ENCODE measurements around the gene MMP17. TPM values are rescaled to one million over a fixed set of nuclear protein-coding genes. Genes with fewer than 3 reads are reported as not detected.
"Not testable (repeated sequence)": the region's sequence is repeated elsewhere in the genome, so short reads cannot be mapped to it uniquely, and the experiment has no call there.

MMP17 gene
- total RNA-seq, 1 donor from 2014 or later: 16.8 TPM

- no peaks in the 10 kb centered on the region for H3K4me1 ChIP-seq
- no peak overlapping the region for H3K4me3 ChIP-seq
- intact Hi-C loops (cut with DNase I): no loop called here
- H3K9me3 ChIP-seq: no peaks in the 10 kb centered on the region
- TF ChIP-seq, protein P1, sequence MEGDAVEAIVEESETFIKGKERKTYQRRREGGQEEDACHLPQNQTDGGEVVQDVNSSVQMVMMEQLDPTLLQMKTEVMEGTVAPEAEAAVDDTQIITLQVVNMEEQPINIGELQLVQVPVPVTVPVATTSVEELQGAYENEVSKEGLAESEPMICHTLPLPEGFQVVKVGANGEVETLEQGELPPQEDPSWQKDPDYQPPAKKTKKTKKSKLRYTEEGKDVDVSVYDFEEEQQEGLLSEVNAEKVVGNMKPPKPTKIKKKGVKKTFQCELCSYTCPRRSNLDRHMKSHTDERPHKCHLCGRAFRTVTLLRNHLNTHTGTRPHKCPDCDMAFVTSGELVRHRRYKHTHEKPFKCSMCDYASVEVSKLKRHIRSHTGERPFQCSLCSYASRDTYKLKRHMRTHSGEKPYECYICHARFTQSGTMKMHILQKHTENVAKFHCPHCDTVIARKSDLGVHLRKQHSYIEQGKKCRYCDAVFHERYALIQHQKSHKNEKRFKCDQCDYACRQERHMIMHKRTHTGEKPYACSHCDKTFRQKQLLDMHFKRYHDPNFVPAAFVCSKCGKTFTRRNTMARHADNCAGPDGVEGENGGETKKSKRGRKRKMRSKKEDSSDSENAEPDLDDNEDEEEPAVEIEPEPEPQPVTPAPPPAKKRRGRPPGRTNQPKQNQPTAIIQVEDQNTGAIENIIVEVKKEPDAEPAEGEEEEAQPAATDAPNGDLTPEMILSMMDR (IDR thresholded peaks at IDR 0.05): no peak
- H3K36me3 ChIP-seq: no peaks in the 10 kb centered on the region
- no peaks in the 10 kb centered on the region for H3K27me3 ChIP-seq
- DNase-seq (ENCODE audit: low spot score in 2 of 2): no peak
- no peak overlapping the region for H3K27ac ChIP-seq
These were observed 39.9 kb downstream of the MMP17 start for GRCh38 chr12:131867891-131868675.

DNA sequence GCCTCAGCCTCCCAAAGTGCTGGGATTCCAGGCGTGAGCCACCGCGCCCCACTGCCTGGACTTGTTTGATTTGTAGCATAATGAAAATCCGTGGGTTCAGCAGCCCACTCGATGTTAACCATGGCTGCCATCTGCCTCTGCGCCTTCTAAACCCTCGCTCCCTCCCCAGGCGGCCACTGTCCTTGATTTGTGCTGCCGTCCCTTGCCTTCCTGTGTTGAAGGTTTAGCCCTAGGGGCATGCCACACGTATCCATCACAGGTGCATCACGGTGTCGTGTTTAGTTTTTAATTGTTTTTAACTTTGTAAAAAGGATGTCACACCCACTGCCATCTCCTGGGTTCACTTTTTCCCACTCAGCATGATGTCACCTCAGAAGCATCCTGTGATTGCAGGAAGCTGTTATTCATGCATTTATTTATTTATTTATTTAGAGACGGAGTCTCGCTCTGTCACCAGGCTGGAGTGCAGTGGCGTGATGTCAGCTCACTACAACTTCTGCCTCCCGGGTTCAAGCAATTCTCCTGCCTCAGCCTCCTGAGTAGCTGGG lies 41.8 kb downstream of the MMP17 start:
- Histone ChIP-seq H3K4me3 (no peak overlapping the region), H3K4me1 (no peaks in the 10 kb centered on the region), H3K27ac (no peak overlapping the region), H3K9me3 (no peaks in the 10 kb centered on the region), H3K27me3 (no peaks in the 10 kb centered on the region), H3K36me3 (no peaks in the 10 kb centered on the region)
- intact Hi-C loops (cut with DNase I): no loop called here
- TF ChIP-seq, protein P1 (IDR thresholded peaks at IDR 0.05): no peak
- no peak for DNase-seq (ENCODE audit: low spot score in 2 of 2)

DNA sequence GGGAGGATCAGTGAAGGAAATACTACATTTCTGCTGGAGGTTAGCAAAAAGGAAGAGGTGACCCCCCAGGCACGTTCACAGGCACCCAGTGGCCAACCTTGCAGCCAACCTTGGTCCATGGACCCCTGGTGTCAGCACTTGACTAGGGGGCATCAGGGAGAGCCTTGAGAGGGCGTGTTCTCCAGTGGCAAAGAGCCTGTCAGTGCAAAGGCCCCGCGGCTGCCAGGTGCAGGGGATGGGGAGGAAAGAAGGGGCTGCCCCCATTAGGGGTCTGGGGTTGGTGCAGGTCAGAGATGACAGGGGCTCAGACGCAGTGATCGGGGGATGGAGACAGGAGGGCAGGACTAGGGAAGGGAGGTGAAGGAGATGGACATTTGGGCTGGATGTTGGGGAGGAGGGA lies 43.5 kb downstream of the MMP17 start:
- intact Hi-C loops (cut with DNase I): no loop called here
- TF ChIP-seq, protein P1 (IDR thresholded peaks at IDR 0.05): no peak

DNA sequence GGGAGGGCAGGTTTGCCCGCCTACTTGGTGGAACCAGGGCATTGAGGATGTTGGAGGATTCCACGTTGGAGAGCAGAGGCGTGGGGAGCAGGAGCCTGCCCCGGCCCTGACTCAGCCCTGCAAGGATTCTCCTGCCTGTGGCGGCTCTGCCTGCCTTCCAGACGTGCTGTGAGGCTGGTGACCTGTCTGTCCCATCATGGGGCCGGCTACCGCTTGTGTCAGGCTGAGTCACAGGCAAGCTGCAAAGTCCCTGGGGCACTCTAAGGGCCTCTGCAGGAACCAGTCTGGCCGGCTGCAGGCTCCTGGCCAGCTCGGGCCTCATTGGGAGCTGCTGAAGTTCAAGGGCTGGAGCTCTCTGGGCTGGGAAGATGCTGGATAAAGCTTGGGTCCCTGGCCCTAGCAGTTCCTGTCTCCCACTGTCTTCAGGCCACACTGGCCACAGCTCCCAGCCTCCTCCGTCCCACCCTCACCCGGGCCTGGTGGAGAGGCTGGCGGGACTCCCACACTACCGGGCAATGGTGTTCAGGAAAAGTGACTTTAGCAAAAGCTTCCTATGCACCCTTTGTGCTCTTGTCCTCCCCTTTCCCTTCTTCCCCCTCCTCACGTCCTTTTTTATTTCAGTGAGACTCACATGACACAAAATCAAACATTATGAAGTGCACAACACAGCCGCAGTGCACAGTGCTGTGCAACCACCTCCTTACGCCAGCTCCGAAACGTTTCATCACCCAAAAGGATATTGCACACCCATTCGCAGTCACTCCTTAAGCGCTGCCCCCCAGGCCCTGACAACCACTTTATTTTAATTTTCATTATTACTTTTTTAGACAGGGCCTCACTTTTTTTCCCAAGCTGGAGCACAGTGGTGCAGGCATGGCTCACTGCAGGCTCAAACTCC lies 44.2 kb downstream of the MMP17 start:
- Histone ChIP-seq H3K27me3 (no peaks in the 10 kb centered on the region), H3K9me3 (no peaks in the 10 kb centered on the region), H3K4me1 (no peaks in the 10 kb centered on the region), H3K36me3 (no peaks in the 10 kb centered on the region), H3K27ac (no peak overlapping the region), H3K4me3 (no peak overlapping the region)
- TF ChIP-seq, protein P1 (IDR thresholded peaks at IDR 0.05): no peak
- intact Hi-C loops (cut with DNase I): no loop called here
- DNase-seq (ENCODE audit: low spot score in 2 of 2): no peak

More for the DNA sequence above, 43.5 kb downstream of the MMP17 start:
- Histone ChIP-seq H3K27me3 (no peaks in the 10 kb centered on the region), H3K27ac (no peak overlapping the region), H3K4me1 (no peaks in the 10 kb centered on the region), H3K4me3 (no peak overlapping the region), H3K9me3 (no peaks in the 10 kb centered on the region), H3K36me3 (no peaks in the 10 kb centered on the region)
- DNase-seq (ENCODE audit: low spot score in 2 of 2): no peak

DNA sequence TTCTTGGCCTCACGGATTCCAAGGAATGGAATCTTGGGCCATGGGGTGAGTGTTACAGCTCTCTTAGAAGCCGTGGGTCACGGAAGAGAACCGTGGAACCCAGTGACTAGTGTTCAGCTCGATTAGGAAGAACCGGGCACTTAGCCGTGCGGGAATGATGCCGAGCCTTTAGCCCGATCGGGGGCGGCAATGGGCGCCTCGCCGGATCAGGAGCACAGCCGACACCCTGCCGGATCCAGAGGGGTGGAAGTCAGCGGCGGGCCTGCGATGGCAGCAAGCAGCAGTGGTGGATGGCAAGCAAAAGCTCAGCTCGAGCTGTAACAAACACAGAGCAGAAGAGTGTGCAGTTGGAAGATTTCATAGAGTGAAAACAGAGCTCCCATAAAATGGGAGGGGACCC lies 45.1 kb downstream of the MMP17 start:
- intact Hi-C loops (cut with DNase I): no loop called here

GRCh38 chr12:131874972-131875371 lies 46.8 kb downstream of the MMP17 start:
- H3K9me3 ChIP-seq; H3K36me3 ChIP-seq; H3K27me3 ChIP-seq; intact Hi-C loops (cut with DNase I); H3K4me3 ChIP-seq; H3K4me1 ChIP-seq; DNase-seq (ENCODE audit: low spot score in 2 of 2); H3K27ac ChIP-seq: not testable (repeated sequence)

More for the DNA sequence above, 45.1 kb downstream of the MMP17 start:
- H3K4me3 ChIP-seq: no peak overlapping the region
- TF ChIP-seq, protein P1 (IDR thresholded peaks at IDR 0.05): no peak
- H3K27ac ChIP-seq: no peak overlapping the region
- no peaks in the 10 kb centered on the region for H3K9me3 ChIP-seq
- no peaks in the 10 kb centered on the region for H3K4me1 ChIP-seq
- H3K27me3 ChIP-seq: no peaks in the 10 kb centered on the region
- no peak for DNase-seq (ENCODE audit: low spot score in 2 of 2)
- H3K36me3 ChIP-seq: no peaks in the 10 kb centered on the region

- H3K36me3 ChIP-seq; H3K27me3 ChIP-seq; DNase-seq (ENCODE audit: low spot score in 2 of 2); intact Hi-C loops (cut with DNase I); H3K4me3 ChIP-seq; H3K4me1 ChIP-seq; H3K27ac ChIP-seq; H3K9me3 ChIP-seq: not testable (repeated sequence)
These were observed 49.0 kb downstream of the MMP17 start for GRCh38 chr12:131877216-131877615.

DNA sequence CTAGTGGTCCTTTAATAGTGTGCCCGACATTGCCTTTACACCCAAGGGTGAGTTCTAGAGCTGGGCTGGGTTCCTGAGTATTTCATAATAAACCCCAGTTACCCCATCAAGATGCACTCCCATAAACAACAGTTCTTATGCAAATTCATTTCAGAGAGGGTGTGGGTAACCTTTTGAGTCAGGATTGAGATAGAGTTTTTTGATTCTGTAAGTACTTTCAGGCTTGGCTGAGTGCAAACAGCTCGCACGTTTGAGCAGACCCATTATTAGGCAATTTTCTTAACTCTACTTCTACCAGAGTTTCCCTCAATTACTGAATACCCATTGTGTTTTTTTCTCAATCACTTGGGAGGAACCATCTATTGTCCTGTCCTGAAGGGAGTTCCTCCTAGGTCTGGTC lies 50.2 kb downstream of the MMP17 start:
- DNase-seq (ENCODE audit: low spot score in 2 of 2); intact Hi-C loops (cut with DNase I); H3K36me3 ChIP-seq; H3K4me1 ChIP-seq; H3K9me3 ChIP-seq; H3K27ac ChIP-seq; H3K4me3 ChIP-seq; H3K27me3 ChIP-seq: not testable (repeated sequence)
